ENCODE results near the gene MFN2.

- no peak for TF ChIP-seq CTCF (IDR thresholded peaks at IDR 0.05)
- TF ChIP-seq POLR2A (IDR thresholded peaks at IDR 0.05), result no peak
Observed at GRCh38 chr1:11948822-11949458, 31.3 kb upstream of the MFN2 start.
